ENCODE results near the gene PAF1. TPM values are rescaled to one million over a fixed set of nuclear protein-coding genes. Genes with fewer than 3 reads are reported as not detected.
A peak's percentile ranks its signal among the peaks of the same experiment; 100 is the strongest.

Gene PAF1
- total and polyA plus RNA-seq, 2 of the 13 experiments (the other 11 are each of a cell fraction or from before 2014, with no cell fraction given) = 30.2 to 31.1 TPM

DNA sequence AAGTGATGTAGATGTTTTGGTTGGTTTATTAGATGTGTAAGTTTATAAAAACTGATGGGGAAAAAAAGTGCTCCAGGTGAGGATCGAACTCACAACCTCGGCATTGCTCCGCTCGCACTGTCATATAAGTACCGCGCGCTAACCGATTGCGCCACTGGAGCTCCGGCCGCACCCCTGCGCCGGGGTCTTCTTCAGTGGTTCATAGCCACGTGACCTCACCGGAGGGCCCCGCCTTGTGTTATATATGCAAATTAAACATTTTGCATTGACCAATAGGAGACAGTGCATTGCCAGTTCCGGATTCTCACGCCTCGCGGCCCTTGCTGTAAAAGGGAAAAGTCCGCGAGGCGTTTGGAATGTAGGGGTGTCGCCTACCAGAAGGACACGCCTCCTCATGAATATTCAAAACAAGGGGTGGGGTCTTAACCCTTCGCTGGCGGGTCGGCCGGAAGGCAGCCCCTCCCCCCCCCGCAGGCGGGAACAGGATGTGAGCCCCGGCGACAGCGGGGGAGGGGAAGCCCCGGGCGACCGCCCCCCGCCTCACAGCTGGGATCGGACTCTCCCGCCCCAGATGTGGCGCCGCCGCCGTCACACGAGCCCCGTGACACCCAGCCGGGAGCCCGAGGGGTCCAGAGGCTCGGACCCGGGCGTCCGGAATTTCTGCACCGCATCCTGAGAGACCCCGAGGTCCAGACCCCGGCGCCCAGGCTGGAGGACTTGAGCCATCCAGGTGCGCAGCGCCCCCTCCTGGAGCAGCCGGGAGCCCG lies 21.4 kb upstream of the PAF1 start, which contains the start of gene PLEKHG2 (continued):
- TF ChIP-seq, protein P1, sequence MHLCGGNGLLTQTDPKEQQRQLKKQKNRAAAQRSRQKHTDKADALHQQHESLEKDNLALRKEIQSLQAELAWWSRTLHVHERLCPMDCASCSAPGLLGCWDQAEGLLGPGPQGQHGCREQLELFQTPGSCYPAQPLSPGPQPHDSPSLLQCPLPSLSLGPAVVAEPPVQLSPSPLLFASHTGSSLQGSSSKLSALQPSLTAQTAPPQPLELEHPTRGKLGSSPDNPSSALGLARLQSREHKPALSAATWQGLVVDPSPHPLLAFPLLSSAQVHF (CRISPR knock-in tag; IDR thresholded peaks at IDR 0.05) = no peak
- TF ChIP-seq ZBTB21 (CRISPR knock-in tag; IDR thresholded peaks at IDR 0.05) = no peak
- TF ChIP-seq SNAI1 (CRISPR knock-in tag; IDR thresholded peaks at IDR 0.05; ENCODE audit: borderline replicate concordance) = 0 out of 2 replicates have a peak, but pooled peaks have one; percentile 86
- TF ChIP-seq ARNTL (CRISPR knock-in tag; IDR thresholded peaks at IDR 0.05) = peak; percentile 100
- peak; percentile 86 for TF ChIP-seq RAD51 (IDR thresholded peaks at IDR 0.05; ENCODE audit: borderline replicate concordance)
- TF ChIP-seq, protein P2, sequence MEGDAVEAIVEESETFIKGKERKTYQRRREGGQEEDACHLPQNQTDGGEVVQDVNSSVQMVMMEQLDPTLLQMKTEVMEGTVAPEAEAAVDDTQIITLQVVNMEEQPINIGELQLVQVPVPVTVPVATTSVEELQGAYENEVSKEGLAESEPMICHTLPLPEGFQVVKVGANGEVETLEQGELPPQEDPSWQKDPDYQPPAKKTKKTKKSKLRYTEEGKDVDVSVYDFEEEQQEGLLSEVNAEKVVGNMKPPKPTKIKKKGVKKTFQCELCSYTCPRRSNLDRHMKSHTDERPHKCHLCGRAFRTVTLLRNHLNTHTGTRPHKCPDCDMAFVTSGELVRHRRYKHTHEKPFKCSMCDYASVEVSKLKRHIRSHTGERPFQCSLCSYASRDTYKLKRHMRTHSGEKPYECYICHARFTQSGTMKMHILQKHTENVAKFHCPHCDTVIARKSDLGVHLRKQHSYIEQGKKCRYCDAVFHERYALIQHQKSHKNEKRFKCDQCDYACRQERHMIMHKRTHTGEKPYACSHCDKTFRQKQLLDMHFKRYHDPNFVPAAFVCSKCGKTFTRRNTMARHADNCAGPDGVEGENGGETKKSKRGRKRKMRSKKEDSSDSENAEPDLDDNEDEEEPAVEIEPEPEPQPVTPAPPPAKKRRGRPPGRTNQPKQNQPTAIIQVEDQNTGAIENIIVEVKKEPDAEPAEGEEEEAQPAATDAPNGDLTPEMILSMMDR (CRISPR knock-in tag; IDR thresholded peaks at IDR 0.05) = peak; percentile 89
- TF ChIP-seq ZNF101 (CRISPR knock-in tag; IDR thresholded peaks at IDR 0.05; ENCODE audit: borderline replicate concordance, low read depth) = no peak
- TF ChIP-seq, protein P3, sequence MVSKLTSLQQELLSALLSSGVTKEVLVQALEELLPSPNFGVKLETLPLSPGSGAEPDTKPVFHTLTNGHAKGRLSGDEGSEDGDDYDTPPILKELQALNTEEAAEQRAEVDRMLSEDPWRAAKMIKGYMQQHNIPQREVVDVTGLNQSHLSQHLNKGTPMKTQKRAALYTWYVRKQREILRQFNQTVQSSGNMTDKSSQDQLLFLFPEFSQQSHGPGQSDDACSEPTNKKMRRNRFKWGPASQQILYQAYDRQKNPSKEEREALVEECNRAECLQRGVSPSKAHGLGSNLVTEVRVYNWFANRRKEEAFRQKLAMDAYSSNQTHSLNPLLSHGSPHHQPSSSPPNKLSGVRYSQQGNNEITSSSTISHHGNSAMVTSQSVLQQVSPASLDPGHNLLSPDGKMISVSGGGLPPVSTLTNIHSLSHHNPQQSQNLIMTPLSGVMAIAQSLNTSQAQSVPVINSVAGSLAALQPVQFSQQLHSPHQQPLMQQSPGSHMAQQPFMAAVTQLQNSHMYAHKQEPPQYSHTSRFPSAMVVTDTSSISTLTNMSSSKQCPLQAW (CRISPR knock-in tag; IDR thresholded peaks at IDR 0.05) = 0 out of 2 replicates have a peak, but pooled peaks have one; percentile 30
- TF ChIP-seq ZNF512 (CRISPR knock-in tag; IDR thresholded peaks at IDR 0.05) = no peak
- no peak for TF ChIP-seq ZBTB38 (CRISPR knock-in tag; IDR thresholded peaks at IDR 0.05)
- peak; percentile 80; the same call in 1 of the 2 replicates for TF ChIP-seq ZFP1 (CRISPR knock-in tag; IDR thresholded peaks at IDR 0.05)
- TF ChIP-seq, protein P4, sequence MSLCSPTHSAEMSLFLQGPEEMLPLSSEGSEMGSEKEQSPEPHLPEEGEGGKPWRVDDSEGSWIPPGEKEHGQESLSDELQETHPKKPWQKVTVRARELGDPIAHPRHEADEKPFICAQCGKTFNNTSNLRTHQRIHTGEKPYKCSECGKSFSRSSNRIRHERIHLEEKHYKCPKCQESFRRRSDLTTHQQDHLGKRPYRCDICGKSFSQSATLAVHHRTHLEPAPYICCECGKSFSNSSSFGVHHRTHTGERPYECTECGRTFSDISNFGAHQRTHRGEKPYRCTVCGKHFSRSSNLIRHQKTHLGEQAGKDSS (CRISPR knock-in tag; IDR thresholded peaks at IDR 0.05; ENCODE audit: borderline replicate concordance, low read depth) = no peak
- TF ChIP-seq SNRNP70 (IDR thresholded peaks at IDR 0.05; ENCODE audit: low read depth, low read length) = no peak
- peak; percentile 28; the same call in 1 of the 2 replicates for TF ChIP-seq ZNF878 (CRISPR knock-in tag; IDR thresholded peaks at IDR 0.05)
- TF ChIP-seq NFIC (IDR thresholded peaks at IDR 0.05; ENCODE audit: low read length) = peak; percentile 40; the same call in 1 of the 2 replicates
- TF ChIP-seq TFDP2 (CRISPR knock-in tag; IDR thresholded peaks at IDR 0.05) = peak; percentile 89
- TF ChIP-seq PAF1 (CRISPR knock-in tag; IDR thresholded peaks at IDR 0.05) = no peak
- no peak; the same call in 1 of the 2 replicates for TF ChIP-seq KMT2B (CRISPR knock-in tag; IDR thresholded peaks at IDR 0.05)
- no peak for TF ChIP-seq TBP (CRISPR knock-in tag; IDR thresholded peaks at IDR 0.05)
- TF ChIP-seq GLI4 (CRISPR knock-in tag; IDR thresholded peaks at IDR 0.05; ENCODE audit: borderline replicate concordance) = no peak
- no peak for TF ChIP-seq ZNF672 (CRISPR knock-in tag; IDR thresholded peaks at IDR 0.05)
- TF ChIP-seq TCF7L2 (IDR thresholded peaks at IDR 0.05; ENCODE audit: low read depth, low read length) = no peak
- no peak for TF ChIP-seq ZNF737 (CRISPR knock-in tag; IDR thresholded peaks at IDR 0.05; ENCODE audit: borderline replicate concordance)

Measured in HepG2 (cell line).